Lung (tissue), 12 donors: ENCODE measurements around the gene NEK7. TPM values are rescaled to one million over a fixed set of nuclear protein-coding genes. Genes with fewer than 3 reads are reported as not detected.

Experiments used
- ATAC-seq: fragments of 200-7000 bp; cut with Tn5 transposase; one replicate; pipeline ENCODE4 v1.9.1; 2020; ENCODE audit warnings: moderate number of reproducible peaks; ENCODE audit not compliant: insufficient read depth, low FRiP score
- DNase-seq, 3 donors: peaks; one replicate each; pipeline ENCODE4 v3.0.0-alpha.2; 2013 to 2017
- H3K27ac ChIP-seq, 2 donors: one replicate each; pipeline ENCODE4 v1.5.1; 2013; ENCODE audit warnings: mild to moderate bottlenecking in 2 of 2, moderate library complexity in 2 of 2, control low read depth in 1 of 2, inconsistent platforms in 1 of 2, low read depth in 1 of 2, low read length in 1 of 2
- H3K27me3 ChIP-seq, 3 donors: one replicate each; pipeline ENCODE4 v1.5.1; 2013; ENCODE audit warnings: low read length in 2 of 3; ENCODE audit not compliant: control insufficient read depth in 3 of 3, insufficient read depth in 3 of 3
- H3K36me3 ChIP-seq, 4 donors: one replicate each; pipeline ENCODE4 v1.5.1; 2013; ENCODE audit warnings: low read length in 4 of 4, mild to moderate bottlenecking in 1 of 4, moderate library complexity in 1 of 4; ENCODE audit not compliant: control insufficient read depth in 4 of 4, insufficient read depth in 4 of 4
- H3K4me1 ChIP-seq, 5 donors: one replicate each; pipeline ENCODE4 v1.5.1; 2013; ENCODE audit warnings: low read length in 5 of 5, mild to moderate bottlenecking in 2 of 5, moderate library complexity in 1 of 5; ENCODE audit not compliant: control insufficient read depth in 5 of 5, insufficient read depth in 5 of 5
- H3K4me3 ChIP-seq: one replicate; pipeline ENCODE4 v1.5.1; 2013; ENCODE audit warnings: mild to moderate bottlenecking, control low read depth, moderate library complexity
- H3K9ac ChIP-seq, 2 donors: one replicate each; pipeline ENCODE4 v1.5.1; 2013; ENCODE audit warnings: low read length in 2 of 2, control low read depth in 1 of 2; ENCODE audit not compliant: insufficient read depth in 1 of 2
- H3K9me3 ChIP-seq, 4 donors: one replicate each; pipeline ENCODE4 v1.5.1; 2013; ENCODE audit warnings: low read length in 3 of 4, mild to moderate bottlenecking in 1 of 4, moderate library complexity in 1 of 4; ENCODE audit not compliant: control insufficient read depth in 4 of 4, insufficient read depth in 3 of 4
- CTCF ChIP-seq: IDR thresholded peaks from 2 replicates; pipeline ENCODE4 v1.5.1; 2012; ENCODE audit warnings: mild to moderate bottlenecking; ENCODE audit errors: control extremely low read depth, extremely low read depth
- WGBS, 2 donors: extraction: QIAGEN DNeasy Blood & Tissue Kit; methylation state at CpG; one replicate each; pipeline ENCODE4 v1.1.7; 2013; 5-methylcytosine and 5-hydroxymethylcytosine counted together
- polyA plus RNA-seq, 2 donors: library from polyadenylated mRNA; stranded (reverse); fragments of 200-250 nt; gene quantifications; one replicate each; pipeline ENCODE4 v1.2.1, GENCODE V29; 2013
- total RNA-seq, 2 donors: library from RNA; depleted of rRNA in 1 of 2; stranded (reverse); fragments of >200 nt in 1 of 2; gene quantifications; one replicate each; pipeline ENCODE4 v1.2.1, GENCODE V29; 2014 to 2021
- donor health status: control.
- donor health status: control.
- donor health status: Bipolar disorder and iron deficiency.
- donor health status: healthy.
- donor health status: DM: yes; HTN: yes; CAD: no.

NEK7 gene
- total and polyA plus RNA-seq, 4 donors = 23.9 to 132 (median 64.2) TPM

- 72 to 92% methylated on average over 2 of the region's 2 CpGs for WGBS, 2 donors
- DNase-seq (no peak), ATAC-seq (no peak)
- Histone ChIP-seq H3K4me1 (peaks cover 0 to 23% (median 3%) of the 10 kb centered on the region in 5 donors), H3K4me3 (no peak overlapping the region), H3K27me3 (no peaks in the 10 kb centered on the region), H3K36me3 (peaks cover 0 to 5% (median 2%) of the 10 kb centered on the region in 4 donors), H3K27ac (peak overlapping the region in 1 of 2 donors; percentile 29), H3K9ac (no peak overlapping the region), H3K9me3 (peaks cover 0 to under 1% (median under 1%) of the 10 kb centered on the region in 4 donors)
- TF ChIP-seq CTCF = no peak
Observed at GRCh38 chr1:198241553-198241952, 84.8 kb downstream of the NEK7 start.

GRCh38 chr1:198244772-198245171 lies 88.0 kb downstream of the NEK7 start:
- DNase-seq (no peak), ATAC-seq (no peak)
- Histone ChIP-seq H3K4me3 (no peak overlapping the region), H3K27ac (peak overlapping the region in 1 of 2 donors; percentile 9), H3K36me3 (no peaks in the 10 kb centered on the region), H3K27me3 (no peaks in the 10 kb centered on the region), H3K9ac (no peak overlapping the region), H3K4me1 (peaks cover 0 to 14% (median 3%) of the 10 kb centered on the region in 5 donors), H3K9me3 (no peaks in the 10 kb centered on the region)
- TF ChIP-seq CTCF = no peak

GRCh38 chr1:198245379-198245778 lies 88.6 kb downstream of the NEK7 start:
- no peaks in the 10 kb centered on the region for H3K36me3 ChIP-seq
- ATAC-seq (no peak), DNase-seq (peak in 1 of 3 donors; percentile 40)
- WGBS, 2 donors = 87 to 95% methylated on average over 2 of the region's 2 CpGs
- peaks cover 0 to 14% (median 3%) of the 10 kb centered on the region in 5 donors for H3K4me1 ChIP-seq
- H3K27me3 ChIP-seq = no peaks in the 10 kb centered on the region
- H3K9ac ChIP-seq = no peak overlapping the region
- no peak for TF ChIP-seq CTCF
- H3K27ac ChIP-seq = no peak overlapping the region
- no peaks in the 10 kb centered on the region for H3K9me3 ChIP-seq
- no peak overlapping the region for H3K4me3 ChIP-seq

GRCh38 chr1:198246337-198246736 lies 89.5 kb downstream of the NEK7 start:
- H3K9me3 ChIP-seq = no peaks in the 10 kb centered on the region
- no peak overlapping the region for H3K4me3 ChIP-seq
- H3K27ac ChIP-seq = no peak overlapping the region
- no peak for ATAC-seq
- no peak overlapping the region for H3K9ac ChIP-seq
- no peaks in the 10 kb centered on the region for H3K36me3 ChIP-seq
- H3K27me3 ChIP-seq = no peaks in the 10 kb centered on the region
- DNase-seq = peak; percentile 59 to 81 (median 74)
- no peak for TF ChIP-seq CTCF
- whole genome bisulfite sequencing, 2 donors = 92 to 94% methylated on average over 7 of the region's 7 CpGs
- H3K4me1 ChIP-seq = peaks cover 0 to 14% (median 3%) of the 10 kb centered on the region in 5 donors
